Sigmoid colon (tissue), 4 donors: ENCODE results near the gene RASD2.

Experiments
- CTCF ChIP-seq, 4 experiments: fragments of 450-650 bp in 3 of 4; fragments of 200-600 bp in 1 of 4; IDR thresholded peaks; one replicate each; pipeline ENCODE4 v1.5.1; 2016 to 2019; ENCODE audit warnings: antibody characterized with exemption in 4 of 4, mild to moderate bottlenecking in 3 of 4, moderate library complexity in 2 of 4
- EP300 ChIP-seq, 4 donors: sonication (generic); formaldehyde crosslinking; IDR thresholded peaks; one replicate each; pipeline ENCODE4 v1.6.1; 2017; ENCODE audit warnings: antibody characterized with exemption in 4 of 4
- POLR2A ChIP-seq, 2 donors: fragments of 450-650 bp; IDR thresholded peaks; one replicate each; pipeline ENCODE4 v1.6.1; 2016; ENCODE audit warnings: antibody characterized with exemption in 2 of 2, mild to moderate bottlenecking in 2 of 2, moderate library complexity in 2 of 2
- POLR2AphosphoS5 ChIP-seq, 4 donors: sonication (generic); formaldehyde crosslinking; IDR thresholded peaks; one replicate each; pipeline ENCODE4 v1.6.1; 2017; ENCODE audit warnings: antibody characterized with exemption in 4 of 4

- TF ChIP-seq CTCF (IDR thresholded peaks at IDR 0.05) (no peak), POLR2A (IDR thresholded peaks at IDR 0.05) (no peak), EP300 (IDR thresholded peaks at IDR 0.05) (no peak), POLR2AphosphoS5 (IDR thresholded peaks at IDR 0.05) (no peak)
Observed at GRCh38 chr22:35539487-35539886, 1.1 kb upstream of the RASD2 start.
